HepG2 (cell line): ENCODE data around the gene VPS11. TPM values are rescaled to one million over a fixed set of nuclear protein-coding genes. Genes with fewer than 3 reads are reported as not detected.

ENCODE experiments used
- ATRX ChIP-seq: sonication (generic); formaldehyde crosslinking; IDR thresholded peaks from 2 replicates; pipeline ENCODE4 v1.4.0; 2020; ENCODE audit warnings: missing genetic modification reagents, borderline replicate concordance
- EED ChIP-seq: sonication (generic); formaldehyde crosslinking; IDR thresholded peaks from 2 replicates; pipeline ENCODE4 v1.5.0; 2020; ENCODE audit warnings: mild to moderate bottlenecking, missing genetic modification reagents
- EHMT2 ChIP-seq: fragments of 200-600 bp; sonication (generic); IDR thresholded peaks from 2 replicates; pipeline ENCODE4 v1.7.0; 2017; ENCODE audit warnings: antibody characterized with exemption, low read depth, low read length, borderline replicate concordance
- FOXP4 ChIP-seq: sonication (generic); formaldehyde crosslinking; IDR thresholded peaks from 2 replicates; pipeline ENCODE4 v1.4.0; 2020; ENCODE audit warnings: missing genetic modification reagents
- GABPA ChIP-seq, 2 experiments: IDR thresholded peaks; 2 replicates each; pipeline ENCODE4 v1.6.1; 2011 to 2016; ENCODE audit warnings: low read depth in 2 of 2, low read length in 1 of 2, missing biosample characterization in 1 of 2, missing genetic modification characterization in 1 of 2
- HBP1 ChIP-seq: IDR thresholded peaks from 2 replicates; pipeline ENCODE4 v1.6.1; 2016; ENCODE audit warnings: low read depth, control low read depth
- HMG20A ChIP-seq: IDR thresholded peaks from 2 replicates; pipeline ENCODE4 v1.6.1; 2016; ENCODE audit warnings: borderline replicate concordance
- HNF4G ChIP-seq, 2 experiments: sonication (generic) in 1 of 2; formaldehyde crosslinking in 1 of 2; IDR thresholded peaks; 2 replicates each; pipeline versions ENCODE4 v1.4.0 to v1.6.1; 2011 to 2020; ENCODE audit warnings: borderline replicate concordance in 2 of 2, low read depth in 2 of 2, mild to moderate bottlenecking in 2 of 2, low read length in 1 of 2, missing genetic modification reagents in 1 of 2, moderate library complexity in 1 of 2
- KLF16 ChIP-seq, 2 experiments: sonication (generic) in 1 of 2; formaldehyde crosslinking in 1 of 2; IDR thresholded peaks; 2 replicates each; pipeline versions ENCODE4 v1.6.1 to v1.8.0; 2016 to 2023; ENCODE audit warnings: missing genetic modification reagents in 2 of 2, missing compliant biosample characterization in 1 of 2
- MBD4 ChIP-seq: IDR thresholded peaks from 2 replicates; pipeline ENCODE4 v1.6.1; 2012; ENCODE audit warnings: low read length, inconsistent platforms, borderline replicate concordance
- NR2F2 ChIP-seq: IDR thresholded peaks from 2 replicates; pipeline ENCODE4 v1.6.1; 2012; ENCODE audit warnings: low read depth, inconsistent platforms, borderline replicate concordance
- PRPF4 ChIP-seq: fragments of 200-400 bp; formaldehyde crosslinking; IDR thresholded peaks from 2 replicates; pipeline ENCODE4 v1.6.1; 2016; ENCODE audit warnings: low read length, low read depth; ENCODE audit not compliant: poor library complexity, severe bottlenecking
- SALL1 ChIP-seq: sonication (generic); formaldehyde crosslinking; IDR thresholded peaks from 2 replicates; pipeline ENCODE4 v1.8.0; 2022; ENCODE audit warnings: mild to moderate bottlenecking, missing genetic modification reagents
- SMAD3 ChIP-seq: sonication (generic); formaldehyde crosslinking; IDR thresholded peaks from 2 replicates; pipeline ENCODE4 v1.4.0; 2020; ENCODE audit warnings: missing genetic modification reagents
- SP5 ChIP-seq: IDR thresholded peaks from 2 replicates; pipeline ENCODE4 v1.6.1; 2016; ENCODE audit warnings: low read depth, borderline replicate concordance
- STAT5B ChIP-seq: sonication (generic); formaldehyde crosslinking; IDR thresholded peaks from 2 replicates; pipeline ENCODE4 v1.4.0; 2020; ENCODE audit warnings: missing genetic modification reagents
- STAT6 ChIP-seq: sonication (generic); formaldehyde crosslinking; IDR thresholded peaks from 2 replicates; pipeline ENCODE4 v1.4.0; 2020; ENCODE audit warnings: missing genetic modification reagents, mild to moderate bottlenecking, borderline replicate concordance
- XBP1 ChIP-seq: sonication (generic); formaldehyde crosslinking; IDR thresholded peaks from 2 replicates; pipeline ENCODE4 v1.5.0; 2020; ENCODE audit warnings: missing genetic modification reagents
- ZNF556 ChIP-seq: sonication (generic); formaldehyde crosslinking; IDR thresholded peaks from 2 replicates; pipeline ENCODE4 v1.4.0; 2020; ENCODE audit warnings: mild to moderate bottlenecking, missing genetic modification reagents, borderline replicate concordance
- ZNF570 ChIP-seq: sonication (generic); formaldehyde crosslinking; IDR thresholded peaks from 2 replicates; pipeline ENCODE4 v1.4.0; 2020; ENCODE audit warnings: mild to moderate bottlenecking, missing genetic modification reagents, borderline replicate concordance
- ZNF709 ChIP-seq: sonication (generic); formaldehyde crosslinking; IDR thresholded peaks from 2 replicates; pipeline ENCODE4 v1.5.0; 2020; ENCODE audit warnings: mild to moderate bottlenecking, missing genetic modification reagents
- ZNF749 ChIP-seq: sonication (generic); formaldehyde crosslinking; IDR thresholded peaks from 2 replicates; pipeline ENCODE4 v1.8.0; 2022; ENCODE audit warnings: mild to moderate bottlenecking, missing genetic modification reagents, moderate library complexity, borderline replicate concordance
- ZNF761 ChIP-seq: sonication (generic); formaldehyde crosslinking; conservative IDR thresholded peaks from 2 replicates; pipeline ENCODE4 v1.4.0; 2020; ENCODE audit warnings: mild to moderate bottlenecking, missing genetic modification reagents
- polyA plus RNA-seq, 8 experiments: library from polyadenylated mRNA; depleted of rRNA in 3 of 8; stranded (reverse) in 7 of 8; unstranded in 1 of 8; fragments of >200 nt; fragmentation: Illumina TruSeq in 4 of 8; extraction: Trizol in 4 of 8; gene quantifications; 2 replicates each; pipeline versions ENCODE4 v1.2.1 to v1.2.3, GENCODE V29; 2011 to 2016; ENCODE audit warnings: low read depth in 4 of 8, missing spikeins in 1 of 8, mixed read lengths in 1 of 8; ENCODE audit not compliant: insufficient read depth in 1 of 8
- total RNA-seq, 5 experiments: library from RNA; depleted of rRNA; stranded (reverse); fragments of >200 nt; fragmentation: Illumina TruSeq; extraction: Trizol; gene quantifications; 2 replicates each; pipeline ENCODE4 v1.2.3, GENCODE V29; 2016; ENCODE audit warnings: low read depth in 1 of 5

The VPS11 gene
- total and polyA plus RNA-seq, 2 of the 13 experiments (the other 11 are each of a cell fraction or from before 2014, with no cell fraction given): 13.7 to 21.6 TPM

- TF ChIP-seq FOXP4 (CRISPR knock-in tag) (0 out of 2 replicates have a peak, but pooled peaks have one; percentile 14), HNF4G (IDR thresholded peaks at IDR 0.05; ENCODE audit: borderline replicate concordance, low read depth, low read length) (no peak), HNF4G (CRISPR knock-in tag; IDR thresholded peaks at IDR 0.05; ENCODE audit: borderline replicate concordance, low read depth) (no peak), EHMT2 (no peak), ZNF709 (CRISPR knock-in tag) (no peak; the same call in 1 of the 2 replicates), SP5 (peak; percentile 35; the same call in 1 of the 2 replicates), GABPA (IDR thresholded peaks at IDR 0.05; ENCODE audit: low read depth, low read length) (peak; percentile 69), GABPA (CRISPR knock-in tag; IDR thresholded peaks at IDR 0.05; ENCODE audit: low read depth) (peak; percentile 93), ZNF556 (CRISPR knock-in tag) (no peak), STAT6 (CRISPR knock-in tag) (peak; percentile 96), SMAD3 (peak; percentile 76; the same call in 1 of the 2 replicates), NR2F2 (no peak), ATRX (no peak), KLF16 (CRISPR knock-in tag; IDR thresholded peaks at IDR 0.05) (peak in 1 of 2 experiments; percentile 87; a peak in 2 of 4 replicates), ZNF570 (CRISPR knock-in tag) (no peak), HBP1 (peak; percentile 71; the same call in 1 of the 2 replicates), ZNF749 (CRISPR knock-in tag) (no peak), ZNF761 (CRISPR knock-in tag) (no peak), EED (CRISPR knock-in tag) (no peak), HMG20A (CRISPR knock-in tag) (no peak), SALL1 (CRISPR knock-in tag) (peak; percentile 67; the same call in 1 of the 2 replicates), STAT5B (CRISPR knock-in tag) (no peak), MBD4 (no peak), PRPF4 (no peak), XBP1 (CRISPR knock-in tag) (no peak)
Observed at GRCh38 chr11:119067371-119068222, at the start of gene VPS11 (continued).
